NCI-H1105 treated with DMSO at 0.1 percent for 48 hours (cell line): ENCODE results near the gene MOB3A.
A peak's percentile ranks its signal among the peaks of the same experiment; 100 is the strongest.

ENCODE experiments used
- DNase-seq: peaks from one replicate; lab custom pipeline; 2025; lab: John Stamatoyannopoulos, UW

The MOB3A gene

DNA sequence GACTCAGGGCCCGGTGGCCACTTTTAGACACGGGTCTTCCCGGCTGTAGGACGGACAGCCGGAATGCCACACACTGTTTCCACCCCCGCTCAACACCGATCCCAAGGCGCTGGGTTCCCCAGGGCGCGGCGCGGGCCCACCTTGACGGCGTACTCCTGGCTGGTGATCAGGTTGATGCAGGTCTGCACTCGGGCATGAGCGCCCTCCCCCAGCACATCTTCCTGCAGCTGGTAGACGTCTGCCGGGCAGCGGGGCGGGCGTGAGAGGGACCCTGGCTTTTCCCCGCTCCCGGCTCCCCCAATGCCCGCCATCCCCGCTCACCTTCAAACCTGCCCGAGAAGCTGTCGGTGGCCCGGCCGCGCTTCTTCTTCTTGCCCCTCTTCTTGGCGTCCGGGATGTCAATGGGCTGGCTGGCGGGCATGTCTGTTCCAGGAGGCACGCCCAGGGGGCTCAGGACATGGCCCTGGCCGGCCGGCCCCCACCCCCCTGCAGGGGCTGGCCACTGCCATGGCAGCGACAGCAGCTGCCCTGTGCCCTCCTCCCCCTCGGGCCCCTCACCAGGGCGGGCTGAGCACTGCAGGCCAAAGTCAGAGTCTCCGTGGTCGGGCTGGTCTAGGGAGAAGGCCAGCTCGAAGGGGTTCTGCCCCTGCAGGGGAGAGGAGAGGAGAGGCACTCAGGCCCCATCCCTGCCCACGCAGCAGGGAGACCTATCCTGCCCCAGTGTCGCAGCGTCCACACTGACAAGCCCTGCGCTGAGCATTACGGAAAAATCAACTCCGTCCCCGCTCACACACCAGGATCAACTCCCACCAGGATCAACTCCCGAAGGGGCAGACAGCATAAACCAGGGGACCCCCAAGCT lies 49.8 kb downstream of the MOB3A start:
- no peak for DNase-seq

DNA sequence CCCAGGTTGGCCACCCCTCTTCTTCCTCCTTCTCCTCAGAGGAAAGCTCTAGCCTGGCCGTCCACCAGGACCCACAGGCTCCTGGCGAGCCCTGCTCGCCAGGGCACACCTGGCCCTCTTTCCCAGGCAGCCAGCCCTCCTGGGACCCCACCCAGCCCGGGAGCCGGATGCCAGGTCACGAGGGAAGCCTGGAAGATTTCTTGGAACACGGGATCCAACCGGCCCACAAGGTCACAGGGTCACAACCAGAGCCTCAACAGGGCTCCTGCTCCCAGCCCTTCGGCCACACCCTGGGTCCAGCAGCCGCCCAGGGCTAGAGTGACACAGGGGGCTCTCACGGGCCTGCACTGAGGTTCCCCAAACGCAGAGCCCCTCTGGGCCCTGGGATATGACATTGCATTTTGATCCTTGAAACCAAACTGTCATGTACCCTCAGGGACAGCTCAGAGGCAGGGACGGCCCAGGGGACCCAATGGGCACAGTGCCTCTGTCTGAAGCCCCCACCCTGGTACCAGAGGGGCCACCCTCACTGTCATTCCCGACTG lies 50.6 kb downstream of the MOB3A start:
- no peak for DNase-seq

DNA sequence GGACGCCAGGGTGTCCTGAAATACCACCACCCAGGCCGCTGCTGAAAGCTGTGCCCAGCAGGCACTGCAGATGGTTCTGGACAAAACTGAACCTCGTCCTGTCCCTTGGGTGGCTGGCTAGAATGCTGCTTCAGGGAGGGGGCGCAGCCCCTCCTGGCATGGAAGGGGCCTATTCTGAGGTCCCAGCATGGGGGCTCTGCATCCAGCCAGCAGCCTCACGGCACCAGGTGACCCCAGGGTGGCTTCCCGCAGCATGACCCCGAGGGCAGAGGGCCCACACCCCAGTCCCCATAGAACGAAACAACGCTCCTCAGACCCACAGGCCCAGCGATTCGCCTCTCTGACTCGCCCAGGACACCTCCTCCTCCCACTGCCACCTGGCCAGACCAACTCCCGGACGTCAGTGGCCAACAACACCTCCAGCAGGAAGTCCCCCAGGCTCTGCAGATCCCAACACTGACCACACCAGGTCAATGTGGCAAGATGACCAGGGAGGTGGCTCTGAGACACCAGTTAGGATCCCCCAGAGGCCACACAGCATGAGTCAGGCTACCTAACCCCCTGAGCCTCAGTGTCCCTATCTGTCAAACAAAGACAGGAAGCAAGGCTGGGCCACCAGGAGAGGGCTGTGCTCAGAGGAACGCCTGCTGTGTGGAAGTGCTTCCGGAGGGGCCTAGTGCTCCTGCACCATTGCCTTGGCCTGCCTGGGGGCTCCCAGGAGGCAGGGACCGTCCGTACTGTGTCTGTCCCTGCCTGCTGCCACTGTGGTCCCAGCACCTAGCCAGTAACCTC lies 51.2 kb downstream of the MOB3A start:
- no peak for DNase-seq

DNA sequence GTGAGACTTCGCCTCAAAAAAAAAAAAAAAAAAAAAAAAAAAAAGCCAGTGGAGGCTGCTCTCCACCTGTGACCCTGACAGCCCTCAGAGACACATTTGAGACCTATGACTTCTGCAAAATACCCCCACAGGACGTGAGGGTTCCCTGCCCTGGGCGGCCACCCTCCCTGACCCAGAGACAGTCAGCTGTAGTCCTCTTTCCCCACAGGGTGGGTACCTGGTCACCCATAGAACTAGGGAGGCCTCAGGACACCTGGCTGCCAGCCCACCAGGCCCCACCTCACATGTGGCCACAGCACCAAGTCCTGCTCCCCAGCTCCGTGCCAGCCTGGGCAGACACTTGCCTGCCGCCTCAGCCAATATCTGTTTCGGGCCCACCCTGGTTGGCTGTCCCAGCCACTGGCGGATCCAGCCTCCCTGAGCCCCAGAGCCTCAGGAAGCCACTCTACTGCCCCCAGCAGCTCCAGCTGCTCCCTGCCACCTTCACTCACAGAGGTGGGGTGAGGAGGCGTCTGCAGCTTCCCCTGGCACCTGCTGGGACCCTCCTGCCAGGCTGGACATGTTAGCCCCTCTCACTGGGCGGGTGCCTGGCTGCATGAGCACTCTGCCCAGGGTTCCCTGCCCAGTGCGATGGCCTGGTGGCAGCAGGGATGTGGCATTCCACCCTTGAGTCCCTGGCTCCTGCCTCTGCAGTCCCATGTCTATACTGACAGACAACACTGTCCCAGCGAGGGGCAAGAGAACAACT lies 52.0 kb downstream of the MOB3A start:
- DNase-seq = no peak

DNA sequence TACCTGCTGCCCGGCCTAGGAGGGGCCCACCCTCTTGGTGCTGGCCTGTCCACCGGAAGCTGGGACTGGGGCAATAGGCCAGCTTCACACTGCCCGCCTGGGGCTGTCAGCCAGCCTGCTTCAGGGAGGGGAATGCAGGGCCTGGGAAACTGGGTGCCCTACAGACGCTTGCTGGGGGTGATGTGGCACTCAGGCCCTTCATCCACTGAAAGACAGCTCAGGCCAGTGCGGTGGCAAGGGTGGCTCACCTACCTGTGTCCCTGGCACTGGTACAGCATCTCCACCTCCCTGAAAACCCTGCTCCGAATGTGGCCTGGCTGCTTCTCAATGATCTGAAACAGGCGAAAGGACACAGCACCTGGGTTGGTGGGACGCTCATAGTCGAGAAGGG lies 52.9 kb downstream of the MOB3A start:
- DNase-seq = no peak

DNA sequence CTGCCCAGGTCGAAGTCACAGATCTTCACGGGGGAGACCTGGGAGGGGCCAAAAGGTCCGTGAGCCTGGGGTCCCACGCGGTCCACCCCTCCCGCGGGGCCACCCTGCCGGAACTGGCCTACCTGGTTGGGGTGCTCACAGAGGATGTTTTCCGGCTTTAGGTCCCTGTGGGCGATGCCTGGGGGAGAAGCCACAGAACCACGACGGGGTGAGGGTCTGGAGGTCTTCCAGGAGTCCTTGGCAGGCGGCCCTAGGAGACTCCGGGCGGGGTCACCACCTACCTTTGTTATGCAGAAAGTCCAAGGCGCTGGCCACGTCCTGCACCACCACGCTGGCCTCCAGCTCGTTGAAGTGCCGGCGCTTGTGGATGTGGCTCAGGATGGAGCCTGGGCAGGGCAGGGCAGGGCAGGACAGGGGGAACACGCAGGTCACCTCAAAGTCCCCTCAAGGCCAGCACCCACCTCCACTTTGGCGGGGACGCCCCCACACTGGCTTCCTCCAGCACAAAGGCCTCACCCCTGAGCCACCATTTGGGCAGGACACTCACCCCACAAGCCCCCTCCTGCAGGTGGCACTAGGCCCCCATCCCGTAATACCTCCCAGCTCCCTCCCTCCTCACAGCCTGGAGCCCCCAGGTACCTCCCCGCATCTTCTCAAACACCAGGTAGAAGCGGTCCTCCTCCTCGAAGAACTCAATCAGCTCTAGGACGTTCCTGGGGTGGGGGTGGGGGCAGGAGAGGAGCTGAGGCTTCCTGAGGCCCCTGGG lies 53.5 kb downstream of the MOB3A start:
- DNase-seq = no peak

DNA sequence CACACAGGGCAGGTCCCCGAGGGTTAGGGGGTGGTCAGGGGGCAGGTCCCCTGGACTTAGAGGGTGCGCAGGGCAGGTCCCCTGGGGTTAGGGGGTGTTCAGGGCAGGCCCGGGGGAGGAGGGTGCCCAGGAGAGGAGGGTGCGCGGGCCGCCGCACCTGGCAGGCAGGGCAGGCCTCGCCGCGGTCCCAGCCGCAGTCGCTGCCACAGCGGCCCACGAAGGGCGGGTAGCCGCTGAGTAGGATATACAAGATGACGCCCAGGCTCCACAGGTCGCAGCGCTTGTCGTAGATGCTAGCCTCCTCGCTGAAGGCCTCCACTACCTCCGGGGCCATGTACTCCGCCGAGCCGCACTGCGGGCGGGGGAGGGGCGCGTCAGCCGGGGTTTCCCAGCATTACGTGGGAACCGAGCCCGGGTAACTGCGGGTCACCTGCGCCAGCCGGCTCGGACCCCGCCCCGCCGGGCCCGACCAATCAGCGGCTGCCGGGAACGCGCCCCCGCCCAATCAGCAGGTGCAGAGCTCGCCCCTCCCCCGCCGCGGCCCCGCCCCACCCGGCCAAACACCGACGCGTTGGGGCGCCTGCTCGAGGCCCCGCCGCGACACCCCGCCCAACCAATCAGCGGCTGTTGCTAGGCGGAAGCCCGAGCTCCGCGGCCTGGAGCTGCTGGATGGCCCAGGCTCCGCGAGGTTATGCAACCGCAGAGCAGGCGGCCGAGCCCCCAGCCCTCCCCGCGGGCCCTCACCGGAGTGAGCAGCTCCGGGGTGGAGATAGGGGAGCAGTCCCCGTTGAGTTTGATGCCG lies 54.2 kb downstream of the MOB3A start:
- peak; percentile 96 for DNase-seq

DNA sequence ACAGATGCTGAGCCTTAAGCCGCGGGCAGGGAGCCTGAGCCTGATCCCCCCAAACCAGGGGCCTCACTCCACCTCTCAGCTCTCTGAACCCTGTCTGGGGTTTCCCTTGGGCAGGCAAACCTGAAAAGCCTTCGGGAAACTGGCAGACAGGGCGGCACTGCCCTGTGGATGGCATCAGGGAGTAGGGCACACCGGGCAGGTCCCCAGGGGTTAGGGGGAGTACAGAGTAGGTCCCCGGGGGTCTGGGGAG lies 54.8 kb downstream of the MOB3A start:
- no peak for DNase-seq

DNA sequence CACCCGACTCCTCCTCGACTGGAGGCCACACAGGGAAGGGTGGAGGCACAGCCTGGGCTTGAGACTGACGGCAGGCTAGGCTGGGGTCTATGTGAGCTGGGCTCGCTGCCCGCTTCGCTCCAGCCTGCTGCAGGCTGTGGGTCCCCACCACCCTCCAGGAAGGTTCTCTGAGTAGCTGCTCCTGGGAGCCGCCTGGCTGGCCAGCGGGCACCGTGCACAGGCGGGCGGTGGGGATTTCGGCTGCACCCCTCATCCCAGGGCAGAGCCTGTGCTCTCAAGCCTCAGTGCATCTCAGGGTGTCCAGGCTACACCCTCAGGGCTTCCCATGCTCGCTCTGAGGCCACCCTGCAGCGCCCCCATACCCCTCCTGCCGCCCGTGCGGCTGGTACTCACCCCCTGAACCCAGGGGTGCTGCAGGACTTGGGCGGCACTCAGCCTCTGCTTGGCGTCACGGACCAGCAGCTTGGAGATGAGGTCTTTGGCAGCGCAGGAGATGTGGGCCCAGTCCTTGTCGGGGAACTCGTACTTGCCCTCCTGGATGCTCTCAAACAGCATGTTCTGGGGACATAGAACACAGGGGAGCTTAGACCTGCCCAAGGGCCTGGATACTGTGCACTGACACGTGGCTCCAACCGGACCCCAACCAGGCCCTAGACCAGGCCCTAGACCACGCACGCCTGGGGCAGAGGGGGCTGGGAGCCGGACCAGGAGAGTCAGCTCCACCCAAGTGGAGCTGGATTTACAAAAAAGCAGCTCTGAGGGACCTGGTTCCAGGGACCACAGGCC lies 55.3 kb downstream of the MOB3A start:
- DNase-seq = no peak

DNA sequence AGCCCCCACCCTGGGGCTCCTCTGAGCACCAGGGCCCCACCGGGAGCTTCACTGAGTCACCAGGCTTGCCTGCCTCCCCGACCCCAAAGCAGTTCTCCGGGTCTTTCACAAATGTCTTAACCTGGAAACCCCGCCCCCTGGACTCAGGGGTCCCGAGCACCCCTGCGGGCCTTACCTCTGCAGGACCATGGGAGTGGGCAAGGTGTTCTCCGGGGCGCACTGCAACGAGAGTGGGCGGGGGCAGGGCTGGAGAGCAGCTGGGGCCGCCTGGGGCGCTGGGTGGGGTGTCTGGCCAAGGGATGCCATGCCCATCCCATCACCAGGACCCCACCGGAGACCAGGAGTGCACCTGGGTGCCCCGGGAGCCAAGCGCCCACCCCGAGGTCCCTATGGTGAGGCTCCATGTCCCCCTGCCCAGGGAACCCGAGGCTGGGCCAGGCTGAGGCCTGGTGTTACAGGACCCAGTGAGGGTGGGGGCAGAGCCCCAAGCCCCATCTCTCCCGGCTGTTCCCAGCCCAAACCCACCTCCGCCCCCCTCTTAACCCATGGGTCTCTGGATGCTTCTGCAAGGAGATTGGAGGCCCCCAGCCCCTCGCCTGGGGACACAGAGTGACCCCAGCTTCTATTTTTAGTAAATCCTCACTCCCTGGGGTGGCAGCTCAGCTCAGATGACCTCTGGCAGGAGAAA lies 56.0 kb downstream of the MOB3A start:
- no peak for DNase-seq

DNA sequence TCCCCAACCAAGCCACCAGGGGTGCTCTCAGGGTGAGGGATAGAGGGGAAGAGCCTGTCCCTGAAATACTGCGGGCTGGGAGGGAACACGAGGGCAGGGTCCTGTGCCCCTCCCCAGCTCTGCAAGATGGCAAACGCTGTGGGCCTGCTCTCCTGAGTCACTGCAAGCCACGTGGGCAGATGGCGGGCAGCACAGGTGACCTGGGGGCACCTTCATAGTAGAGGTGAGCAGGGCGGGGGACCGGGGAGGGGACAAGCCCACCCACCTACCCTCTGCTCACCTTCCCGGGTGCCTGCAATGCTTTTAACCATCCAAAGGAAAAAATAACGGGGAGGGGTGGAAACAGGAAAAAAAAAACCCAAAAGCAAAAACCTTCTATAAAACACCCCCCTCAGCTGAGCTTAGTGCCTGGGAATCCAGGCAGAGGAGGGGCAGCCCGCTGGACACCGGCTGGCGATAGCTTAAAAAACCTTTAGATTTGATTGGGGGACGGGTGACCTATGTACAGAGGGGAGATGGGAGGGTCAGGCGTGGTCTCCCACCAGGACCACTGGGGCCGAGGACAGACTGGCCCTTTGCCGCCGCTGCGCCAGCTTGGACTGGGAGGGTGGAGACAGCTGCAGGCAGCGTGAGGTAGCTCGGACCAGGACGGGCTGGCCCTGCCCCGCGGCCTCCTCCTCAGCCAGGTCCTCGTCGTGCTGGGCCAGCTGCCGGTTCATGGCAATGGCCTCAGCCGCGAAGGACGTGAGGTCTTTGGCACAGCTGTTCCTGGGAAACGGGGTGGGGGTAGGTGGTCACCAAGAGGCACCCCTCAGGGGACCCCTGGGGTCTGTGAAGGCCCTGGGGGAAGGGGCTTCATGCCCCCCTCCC lies 56.8 kb downstream of the MOB3A start:
- DNase-seq = no peak

DNA sequence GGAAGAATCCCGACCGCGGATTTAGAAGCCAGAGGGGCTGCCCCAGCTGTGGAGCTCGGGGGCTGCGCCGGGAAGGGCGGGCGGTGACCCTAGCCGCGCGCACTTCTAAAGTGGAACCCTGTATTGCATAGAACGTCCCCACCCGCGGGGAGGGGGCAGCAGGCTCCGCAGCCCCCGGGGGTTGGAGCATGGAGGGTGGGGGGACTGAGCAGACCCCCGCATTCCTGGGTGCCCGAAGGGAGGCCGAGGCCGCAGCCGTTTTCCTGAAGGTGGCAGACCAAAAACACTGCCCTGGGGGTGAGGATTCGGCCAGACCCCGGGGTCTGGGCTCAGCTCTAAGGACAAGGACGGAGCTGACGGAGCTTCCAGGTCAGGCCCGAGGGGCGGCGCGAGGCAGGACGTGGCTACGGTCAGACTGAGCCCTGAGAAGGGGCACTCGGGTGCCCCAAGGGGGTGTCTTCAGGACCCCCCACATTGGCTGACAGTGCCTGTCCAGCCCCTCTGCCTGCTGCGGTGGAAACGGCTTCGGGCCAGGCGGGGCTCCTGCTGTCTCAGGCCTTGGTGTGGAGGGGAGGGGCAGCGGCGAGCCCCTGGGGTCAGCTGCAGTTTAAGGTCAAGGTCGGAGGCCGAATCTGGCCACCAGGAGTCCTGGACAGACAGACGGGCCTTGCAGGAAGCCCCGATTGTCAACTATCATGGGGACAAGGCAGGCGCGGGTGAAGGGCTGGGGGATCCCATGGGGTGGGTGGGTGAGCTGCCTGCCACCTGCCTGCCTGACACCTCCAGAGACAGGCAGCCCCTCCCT lies 57.6 kb downstream of the MOB3A start:
- no peak for DNase-seq

DNA sequence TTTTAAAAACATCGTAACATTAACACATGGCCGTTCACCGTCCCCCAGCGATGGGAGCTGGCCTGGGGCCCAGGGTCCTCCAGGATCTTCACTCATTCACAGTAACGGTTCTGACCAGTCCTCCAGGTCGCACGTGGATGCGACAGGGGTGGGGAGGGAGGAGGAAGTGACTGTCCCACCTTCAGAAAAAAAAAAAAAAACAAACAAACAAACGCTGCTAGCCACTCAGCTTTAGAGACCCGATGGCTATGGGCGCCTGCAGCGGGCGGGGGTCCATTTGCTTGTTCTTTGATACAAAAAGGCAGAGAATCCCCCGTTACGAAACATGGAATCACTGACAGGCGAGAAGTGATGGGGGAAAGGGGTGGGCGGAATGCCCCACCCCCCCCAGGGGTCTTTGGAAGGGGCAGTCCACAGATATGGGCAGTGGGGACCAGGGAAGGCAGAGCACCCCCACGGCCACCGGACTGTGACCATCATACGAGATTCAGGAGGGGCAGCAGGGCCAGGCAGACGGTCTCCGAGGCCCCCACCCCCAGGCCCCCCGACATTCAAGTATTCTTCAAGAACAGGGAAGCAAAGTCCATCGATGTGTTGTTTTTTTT lies 58.4 kb downstream of the MOB3A start:
- DNase-seq = no peak

DNA sequence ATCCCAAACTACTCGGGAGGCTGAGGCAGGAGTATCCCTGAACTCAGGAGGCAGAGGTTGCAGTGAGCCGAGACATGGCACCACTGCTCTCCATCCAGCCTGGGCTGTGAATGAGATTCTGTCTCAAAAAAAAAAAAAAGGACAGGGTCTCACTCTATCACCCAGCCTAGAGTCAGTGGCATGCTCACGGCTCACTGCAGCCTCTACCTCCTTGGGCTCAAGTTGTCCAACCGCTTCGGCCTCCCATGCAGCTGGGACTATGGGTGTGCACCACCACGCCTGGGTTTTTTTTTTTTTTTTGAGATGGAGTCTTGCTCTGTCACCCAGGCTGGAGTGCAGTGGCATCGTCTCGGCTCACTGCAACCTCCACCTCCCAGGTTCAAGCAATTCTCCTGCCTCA lies 59.7 kb downstream of the MOB3A start:
- no peak for DNase-seq

DNA sequence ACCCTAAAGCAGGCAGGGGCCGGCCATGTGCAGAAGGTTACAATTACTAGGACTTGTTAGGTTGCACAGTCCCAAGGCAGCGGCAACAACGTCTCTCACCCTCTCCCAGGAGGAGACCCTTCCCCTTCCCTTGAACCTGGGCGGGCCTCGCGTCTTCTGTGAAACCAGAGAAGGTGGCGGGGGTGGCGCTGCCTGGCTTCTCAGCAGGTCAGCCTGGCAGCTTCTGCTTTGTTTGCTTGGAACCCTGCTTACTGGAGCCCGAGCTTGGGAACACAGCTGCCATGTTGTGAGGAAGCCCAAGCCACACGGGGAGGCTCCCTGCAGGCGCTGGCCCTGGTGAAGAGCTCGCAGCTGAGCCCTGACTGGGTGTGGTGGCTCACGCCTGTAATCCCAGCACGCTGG lies 60.5 kb downstream of the MOB3A start:
- no peak for DNase-seq

DNA sequence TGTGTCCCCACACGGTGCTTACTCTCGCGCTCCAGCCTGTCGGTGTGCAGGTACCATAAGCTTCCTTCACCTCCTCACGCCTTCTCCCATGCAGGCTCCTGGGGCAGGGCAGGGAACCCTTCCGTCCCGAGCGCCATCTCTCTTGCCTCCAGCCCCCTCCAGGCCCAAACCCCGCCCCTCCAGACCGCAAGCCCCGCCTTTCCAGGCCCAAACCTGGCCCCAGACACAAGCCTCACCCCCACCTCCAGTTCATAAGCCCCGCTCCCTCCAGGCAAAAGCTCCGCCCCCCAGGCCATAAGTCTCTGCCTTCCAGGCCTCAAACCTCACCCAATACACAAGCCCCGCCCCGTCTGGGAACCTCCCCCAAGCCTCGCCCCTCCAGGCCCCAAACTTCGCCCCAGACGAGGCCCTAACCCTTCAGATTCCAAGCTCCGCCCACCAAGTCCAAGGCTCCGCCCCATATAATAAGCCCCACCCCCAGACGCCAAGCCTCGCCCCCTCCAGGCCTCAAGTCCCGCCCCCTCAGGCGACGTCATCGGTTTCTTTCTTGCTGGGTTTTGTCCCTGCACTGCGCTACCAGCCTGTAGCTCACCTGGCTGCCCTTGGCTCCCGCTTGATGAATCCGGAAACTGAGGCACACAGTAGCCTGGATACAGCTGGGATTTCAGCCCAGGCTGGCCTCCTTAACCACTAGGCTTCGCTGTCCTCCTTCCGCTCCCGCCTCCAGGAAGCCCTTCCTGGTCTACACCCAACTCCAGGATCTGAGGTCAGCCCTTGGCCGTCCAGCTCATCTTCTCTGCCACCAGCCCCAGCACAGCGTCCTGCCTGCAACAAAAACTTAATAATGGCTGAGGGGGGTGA lies 61.2 kb downstream of the MOB3A start:
- no peak for DNase-seq
